Rectal smooth muscle tissue (tissue), 1 donor: ENCODE results near the gene AHDC1.
"Not testable (repeated sequence)": the region's sequence is repeated elsewhere in the genome, so short reads cannot be mapped to it uniquely, and the experiment has no call there.

Experiments
- H3K27ac ChIP-seq: one replicate; pipeline ENCODE4 v1.7.0; 2013; ENCODE audit warnings: low read depth, low read length, inconsistent platforms
- H3K27me3 ChIP-seq: one replicate; pipeline ENCODE4 v1.7.0; 2013; ENCODE audit warnings: low read length; ENCODE audit not compliant: control insufficient read depth, insufficient read depth
- H3K36me3 ChIP-seq: one replicate; pipeline ENCODE4 v1.7.0; 2013; ENCODE audit warnings: low read length; ENCODE audit not compliant: control insufficient read depth, insufficient read depth
- H3K4me1 ChIP-seq: one replicate; pipeline ENCODE4 v1.7.0; 2013; ENCODE audit warnings: low read length; ENCODE audit not compliant: control insufficient read depth, insufficient read depth
- H3K4me3 ChIP-seq: one replicate; pipeline ENCODE4 v1.7.0; 2013; ENCODE audit warnings: low read length
- H3K9ac ChIP-seq: one replicate; pipeline ENCODE4 v1.7.0; 2013; ENCODE audit warnings: low read length

Gene AHDC1

DNA sequence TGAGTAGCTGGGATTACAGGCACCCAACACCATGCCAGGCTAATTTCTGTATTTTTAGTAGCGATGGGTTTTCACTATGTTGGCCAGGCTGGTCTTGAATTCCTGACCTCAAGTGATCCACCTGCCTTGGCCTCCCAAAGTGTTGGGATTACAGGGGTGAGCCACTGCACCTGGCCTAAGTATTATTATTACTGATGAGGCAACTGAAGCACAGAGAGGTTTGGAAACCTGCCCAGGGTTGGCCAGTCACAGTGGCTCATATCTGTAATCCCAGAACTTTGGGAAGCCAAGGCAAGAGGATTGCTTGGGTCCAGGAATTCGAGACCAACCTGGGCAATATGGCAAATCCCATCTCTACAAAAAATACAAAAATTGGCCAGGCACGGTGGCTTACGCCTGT is 23.8 kb upstream of the AHDC1 start:
- not testable (repeated sequence) for H3K9ac ChIP-seq, H3K27me3 ChIP-seq, H3K4me3 ChIP-seq, H3K36me3 ChIP-seq, H3K27ac ChIP-seq, H3K4me1 ChIP-seq

DNA sequence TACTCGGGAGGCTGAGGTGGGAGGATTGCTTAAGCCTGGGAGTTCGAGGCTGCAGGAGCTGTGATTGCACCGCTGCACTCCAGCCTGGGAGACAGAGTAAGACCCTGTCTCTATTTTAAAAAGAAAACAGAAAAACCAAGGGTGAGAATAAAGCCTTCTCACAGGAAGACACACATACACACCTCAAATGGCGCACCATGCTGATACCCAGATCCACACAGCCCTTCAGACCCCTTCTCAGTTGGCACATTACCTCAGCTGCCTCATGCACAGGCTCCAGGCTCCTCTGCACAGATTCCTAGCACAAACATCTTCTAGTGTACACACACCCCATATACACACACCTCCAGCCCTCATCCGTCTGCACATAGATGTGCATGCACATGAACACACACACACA is 23.1 kb upstream of the AHDC1 start:
- Histone ChIP-seq H3K36me3 (no peaks in the 10 kb centered on the region), H3K27ac (no peak overlapping the region), H3K4me1 (no peaks in the 10 kb centered on the region)

DNA sequence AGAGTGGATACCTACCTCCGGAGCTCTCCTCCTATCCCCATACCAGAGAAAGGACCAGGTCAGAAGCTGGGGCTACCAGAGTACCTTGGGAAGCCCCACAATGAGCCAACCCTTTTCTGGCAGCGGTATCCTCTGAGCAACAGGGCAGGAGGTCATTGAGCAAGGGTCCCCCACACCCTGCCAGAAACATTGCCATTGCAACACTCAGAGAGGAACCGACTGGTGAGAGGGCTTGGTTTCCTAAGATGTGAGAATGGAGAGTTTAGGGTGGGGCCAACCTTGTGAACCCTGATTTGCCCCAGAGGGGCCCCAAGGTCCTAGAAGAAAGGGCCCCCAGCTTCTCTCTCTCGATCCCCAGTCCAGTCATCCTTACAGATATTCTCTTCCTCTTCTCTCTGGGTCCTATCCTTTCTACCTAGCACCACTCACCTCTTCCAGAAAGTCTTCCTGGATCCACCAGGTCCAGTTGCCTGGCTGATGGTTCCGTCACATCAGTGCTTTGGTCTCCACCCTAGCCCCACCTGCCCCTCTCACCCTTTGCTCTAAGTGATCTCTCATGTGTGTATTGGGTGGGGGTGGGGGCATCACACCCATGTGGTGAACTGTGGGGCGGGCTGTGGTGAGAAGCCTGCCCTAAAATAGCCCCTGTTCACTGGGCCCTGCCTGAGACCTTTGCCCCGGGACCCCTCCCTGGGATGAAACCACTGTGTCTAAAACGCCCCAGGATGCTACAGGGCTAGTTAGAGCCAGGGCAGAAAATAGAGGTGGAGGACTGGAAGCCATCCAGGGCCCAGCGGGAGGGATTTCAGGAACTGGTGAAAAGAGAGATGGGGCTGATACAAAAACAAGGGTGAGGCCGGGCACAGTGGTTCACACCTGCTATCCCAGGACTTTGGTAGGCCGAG is 22.3 kb upstream of the AHDC1 start:
- Histone ChIP-seq H3K4me3 (no peak overlapping the region), H3K4me1 (no peaks in the 10 kb centered on the region), H3K27ac (no peak overlapping the region), H3K36me3 (no peaks in the 10 kb centered on the region), H3K9ac (no peak overlapping the region), H3K27me3 (no peaks in the 10 kb centered on the region)

More for the DNA sequence above, 23.1 kb upstream of the AHDC1 start:
- Histone ChIP-seq H3K9ac (no peak overlapping the region), H3K27me3 (no peaks in the 10 kb centered on the region), H3K4me3 (no peak overlapping the region)

DNA sequence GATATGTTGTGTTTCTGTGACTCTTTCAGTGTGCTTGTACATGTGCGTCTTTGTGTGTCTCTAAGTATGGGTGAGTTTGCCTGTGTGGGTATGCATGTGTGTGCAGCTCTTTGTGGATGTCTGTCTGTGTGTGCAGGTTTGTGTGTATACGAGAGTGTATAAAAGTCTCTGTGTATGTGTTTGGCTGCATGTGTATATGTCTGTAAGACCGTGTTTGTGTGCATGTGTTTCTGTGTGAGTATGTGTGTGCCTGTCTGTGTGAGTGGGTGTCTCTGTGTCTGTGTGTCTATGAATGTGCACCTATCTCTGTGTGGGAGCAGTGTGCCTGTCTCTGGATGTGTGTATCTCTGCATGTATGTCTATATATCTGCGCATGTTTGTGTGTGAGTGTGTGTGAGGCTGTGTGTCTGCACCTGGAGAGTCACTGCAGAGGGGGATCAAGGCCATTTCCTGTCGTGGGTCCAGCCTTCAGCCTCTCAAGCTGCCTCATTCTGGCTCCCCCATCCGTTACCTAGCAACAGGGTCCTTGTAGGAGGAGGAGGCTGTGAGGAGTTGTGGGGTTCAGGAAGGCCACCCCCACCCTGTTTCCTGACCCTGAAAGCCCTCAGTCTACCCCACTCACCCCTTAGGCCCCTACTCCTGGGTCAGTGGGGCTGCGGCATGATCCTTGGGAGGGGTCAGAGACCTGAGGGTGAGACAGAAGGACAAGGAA is 20.7 kb upstream of the AHDC1 start:
- Histone ChIP-seq H3K27ac (no peak overlapping the region), H3K4me1 (no peaks in the 10 kb centered on the region), H3K36me3 (no peaks in the 10 kb centered on the region), H3K27me3 (no peaks in the 10 kb centered on the region), H3K4me3 (no peak overlapping the region), H3K9ac (no peak overlapping the region)

DNA sequence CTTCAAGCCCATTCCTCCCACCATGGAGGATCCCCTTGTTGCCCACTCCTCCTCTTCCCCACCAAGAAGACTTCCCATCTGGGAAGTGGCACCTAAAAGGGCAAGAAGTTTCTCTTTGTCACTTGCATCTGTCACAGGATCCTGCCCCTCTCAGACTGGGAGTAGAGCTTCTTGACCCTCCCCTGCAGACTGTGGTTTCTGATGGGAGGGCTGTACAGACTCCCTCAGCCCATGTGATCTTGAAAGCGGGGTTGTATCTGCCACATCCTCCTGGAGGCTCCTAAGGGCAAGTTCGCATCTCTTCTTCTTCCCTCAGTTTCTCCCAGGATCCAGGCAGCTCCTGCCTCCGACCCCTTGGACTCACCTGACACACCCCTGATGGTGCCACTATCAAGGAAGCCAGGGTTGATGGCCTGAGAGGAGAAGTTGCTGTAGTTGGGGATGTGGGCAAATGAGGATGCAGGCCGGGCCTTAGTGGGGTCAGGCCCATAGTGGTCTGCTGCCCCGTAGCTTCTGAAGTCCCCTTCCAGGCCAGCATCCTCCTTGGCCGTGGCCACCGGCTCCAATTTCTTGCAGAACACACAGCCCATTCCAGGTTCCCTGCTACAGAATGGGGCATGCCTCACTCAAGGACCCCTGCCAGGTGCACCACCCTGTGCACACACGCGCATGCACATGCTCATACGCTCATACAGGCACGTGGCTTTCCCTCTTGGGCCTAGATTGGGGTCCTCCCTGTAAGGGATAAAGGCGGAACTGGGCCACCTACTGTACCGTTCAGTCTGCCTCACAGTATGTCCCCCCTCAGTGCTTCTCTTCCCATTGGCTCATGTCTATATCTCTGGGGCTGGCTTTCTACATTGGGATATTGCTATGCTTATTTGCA is 19.6 kb upstream of the AHDC1 start:
- H3K4me3 ChIP-seq = no peak overlapping the region
- H3K4me1 ChIP-seq = no peaks in the 10 kb centered on the region
- H3K27ac ChIP-seq = no peak overlapping the region
- no peaks in the 10 kb centered on the region for H3K36me3 ChIP-seq
- H3K27me3 ChIP-seq = no peaks in the 10 kb centered on the region
- no peak overlapping the region for H3K9ac ChIP-seq

DNA sequence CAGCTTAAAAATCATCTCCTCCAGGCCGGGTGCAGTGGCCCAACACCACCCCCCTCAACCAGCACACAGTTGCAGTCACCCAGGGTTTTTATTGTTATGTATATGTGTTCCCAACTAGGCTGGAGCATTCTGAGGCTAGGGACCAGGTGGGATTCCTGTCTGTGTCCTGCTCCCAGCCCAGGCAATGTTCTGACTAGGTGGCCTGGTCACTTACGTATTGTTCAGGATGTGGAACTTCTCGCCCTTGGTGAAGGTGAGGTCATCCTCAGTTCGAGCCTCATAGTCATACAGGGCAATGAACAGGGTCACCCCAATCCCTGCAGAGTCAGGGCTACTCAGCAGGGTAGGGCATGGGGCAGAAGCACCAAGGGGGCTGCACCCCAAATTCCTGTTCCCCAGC is 18.9 kb upstream of the AHDC1 start:
- Histone ChIP-seq H3K9ac (no peak overlapping the region), H3K4me1 (no peaks in the 10 kb centered on the region), H3K36me3 (no peaks in the 10 kb centered on the region), H3K27ac (no peak overlapping the region), H3K27me3 (no peaks in the 10 kb centered on the region), H3K4me3 (no peak overlapping the region)

DNA sequence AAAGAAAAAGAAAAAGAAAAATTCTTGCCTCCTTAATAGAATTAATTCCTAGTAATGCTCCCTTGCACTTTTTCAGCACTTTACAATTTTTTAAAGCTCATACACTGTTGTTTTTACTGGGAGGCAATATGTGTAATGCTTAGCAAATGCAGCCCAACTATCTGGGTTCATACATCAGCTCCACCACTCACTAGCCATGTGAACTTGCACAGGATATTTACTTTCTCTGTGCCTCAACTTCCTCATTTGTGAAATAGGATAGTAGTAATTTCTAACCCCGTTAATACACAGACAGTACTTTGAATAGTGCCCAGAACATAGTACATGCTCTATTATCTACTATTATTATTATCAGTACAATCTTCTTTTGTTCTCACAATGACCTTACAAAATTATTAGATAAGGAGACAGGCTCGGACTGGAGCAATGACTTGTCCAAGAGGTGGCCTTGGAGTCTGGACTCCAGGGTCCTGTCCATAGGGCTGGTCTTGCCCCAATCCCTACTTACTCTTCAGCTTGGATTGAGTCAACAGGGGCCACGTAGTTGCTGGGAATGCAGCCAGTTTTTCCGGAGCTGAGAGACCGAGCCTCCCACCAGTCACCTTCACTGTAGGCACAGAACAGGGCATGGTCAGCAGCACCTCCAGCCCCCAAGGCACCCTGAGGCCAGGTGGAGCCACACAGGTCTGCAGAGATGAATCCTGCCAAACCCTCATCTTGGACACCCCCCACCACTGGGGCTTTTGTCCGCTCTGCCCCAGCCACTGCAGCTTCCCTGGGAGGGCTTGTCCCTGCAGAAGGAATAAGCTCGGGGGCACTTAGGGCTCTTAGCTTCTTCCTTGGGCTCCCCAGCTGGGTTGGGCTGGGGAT is 17.3 kb upstream of the AHDC1 start:
- H3K9ac ChIP-seq = no peak overlapping the region
- H3K4me3 ChIP-seq = no peak overlapping the region
- no peaks in the 10 kb centered on the region for H3K36me3 ChIP-seq
- H3K27ac ChIP-seq = no peak overlapping the region
- H3K27me3 ChIP-seq = no peaks in the 10 kb centered on the region
- no peaks in the 10 kb centered on the region for H3K4me1 ChIP-seq

DNA sequence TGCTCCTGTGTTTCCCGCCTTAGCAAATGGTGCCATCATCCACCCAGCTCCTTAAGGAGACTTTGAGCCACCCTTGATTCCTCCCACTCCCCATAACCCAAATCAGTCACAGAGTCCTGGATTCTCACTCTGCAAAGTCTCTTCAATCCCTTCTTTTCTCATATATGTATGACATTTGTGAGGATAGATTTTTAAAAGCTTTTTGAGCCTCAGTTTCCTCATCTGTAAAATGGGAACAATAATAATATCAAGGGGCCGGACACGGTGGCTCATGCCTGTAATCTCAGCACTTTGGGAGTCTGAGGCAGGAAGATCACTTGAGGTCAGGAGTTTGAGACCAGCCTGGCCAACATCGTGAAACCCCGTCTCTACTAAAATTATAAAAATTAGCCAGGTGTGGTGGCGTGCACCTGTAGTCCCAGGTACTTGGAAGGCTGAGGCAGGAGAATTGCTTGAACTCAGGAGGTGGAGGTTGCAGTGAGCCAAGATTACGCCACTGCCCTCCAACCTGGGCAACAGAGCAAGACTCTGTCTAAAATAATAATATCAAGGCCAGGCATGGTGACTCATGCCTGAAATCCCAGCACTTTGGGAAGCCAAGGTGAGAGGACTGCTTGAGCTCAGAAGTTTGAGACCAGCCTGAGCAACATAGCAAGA is 16.0 kb upstream of the AHDC1 start:
- H3K36me3 ChIP-seq, H3K27me3 ChIP-seq, H3K27ac ChIP-seq, H3K9ac ChIP-seq, H3K4me3 ChIP-seq, H3K4me1 ChIP-seq: not testable (repeated sequence)

DNA sequence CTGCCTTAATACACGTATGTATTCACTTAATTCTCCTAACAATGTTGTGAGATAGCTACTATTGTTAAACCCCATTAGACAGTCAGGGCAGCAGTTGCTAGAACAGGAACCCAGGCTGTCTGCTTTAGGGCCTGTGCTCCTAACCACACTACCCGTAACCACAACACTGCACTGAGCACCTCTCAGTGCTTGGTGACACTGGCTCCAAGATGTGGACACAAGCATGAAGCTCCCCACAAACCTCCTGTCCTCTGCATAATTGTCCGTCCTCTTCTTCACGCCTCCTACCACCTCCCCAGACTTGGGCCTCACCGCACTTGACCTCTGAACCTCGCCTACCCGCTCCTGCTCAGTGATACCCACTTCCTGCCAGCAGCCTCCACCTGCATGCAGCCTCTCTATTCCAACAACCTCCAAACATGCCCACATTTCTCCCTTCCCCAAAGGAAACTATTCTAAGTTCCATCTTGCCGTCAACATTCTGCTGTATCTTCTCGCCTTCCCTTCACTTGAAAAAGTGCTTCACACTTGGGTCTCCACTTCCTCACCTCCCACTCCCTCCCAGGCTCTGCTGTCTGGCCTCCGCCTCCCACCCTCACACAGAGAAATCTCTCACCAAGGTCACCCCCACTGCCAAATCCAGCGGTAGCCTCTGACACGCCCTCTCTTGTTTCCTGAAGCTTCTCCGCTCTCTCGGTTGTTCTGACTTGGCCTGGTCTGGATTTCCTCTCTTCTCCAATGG is 14.6 kb upstream of the AHDC1 start:
- Histone ChIP-seq H3K4me1 (no peaks in the 10 kb centered on the region), H3K36me3 (no peaks in the 10 kb centered on the region), H3K4me3 (no peak overlapping the region), H3K27ac (no peak overlapping the region), H3K9ac (no peak overlapping the region), H3K27me3 (no peaks in the 10 kb centered on the region)

DNA sequence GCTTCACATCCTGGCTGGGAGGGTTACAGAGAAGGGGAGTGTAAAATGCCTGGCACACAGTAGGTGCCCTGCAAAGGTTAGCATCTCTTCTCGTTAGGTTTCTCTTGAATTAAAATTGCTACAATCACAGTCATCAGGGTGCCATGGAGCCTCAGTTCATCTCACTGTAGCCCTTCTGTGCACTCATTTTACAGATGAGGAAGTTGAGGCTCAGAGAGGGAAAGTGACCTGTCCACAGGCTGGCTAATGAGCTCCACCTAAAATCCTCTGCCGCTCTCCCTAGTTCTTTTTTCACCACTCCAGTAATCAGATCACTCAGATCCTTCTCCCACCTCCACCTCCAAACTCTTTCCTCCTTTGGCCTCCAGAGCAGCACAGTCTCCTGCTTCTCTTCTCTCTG is 13.5 kb upstream of the AHDC1 start:
- Histone ChIP-seq H3K4me3 (no peak overlapping the region), H3K4me1 (no peaks in the 10 kb centered on the region), H3K27ac (no peak overlapping the region), H3K27me3 (no peaks in the 10 kb centered on the region), H3K36me3 (no peaks in the 10 kb centered on the region), H3K9ac (no peak overlapping the region)

DNA sequence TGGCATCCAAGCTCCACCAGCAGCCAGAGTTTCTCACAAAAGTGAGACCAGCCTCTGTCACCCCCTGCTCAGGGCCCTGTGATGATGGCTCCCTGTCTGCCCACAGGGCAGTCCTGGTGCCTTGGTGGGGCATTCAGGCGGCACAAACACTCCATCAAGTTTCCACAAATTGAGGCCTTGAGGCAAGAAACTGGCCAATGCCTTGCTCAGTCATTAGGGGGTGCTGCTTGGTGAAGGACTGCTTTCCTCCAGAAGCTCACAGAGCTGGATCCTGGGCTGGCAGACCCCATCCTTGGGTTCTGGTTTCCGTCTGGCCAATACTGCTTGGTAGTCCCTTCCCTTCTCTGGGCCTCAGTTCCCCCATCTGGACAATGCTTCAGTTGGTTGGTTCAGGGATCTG is 12.5 kb upstream of the AHDC1 start:
- Histone ChIP-seq H3K4me3 (no peak overlapping the region), H3K27me3 (no peaks in the 10 kb centered on the region), H3K4me1 (no peaks in the 10 kb centered on the region), H3K27ac (no peak overlapping the region), H3K9ac (no peak overlapping the region), H3K36me3 (no peaks in the 10 kb centered on the region)
